Measurements from ENCODE around the gene ABCA2. TPM values are rescaled to one million over a fixed set of nuclear protein-coding genes. Genes with fewer than 3 reads are reported as not detected.

Gene ABCA2
- total RNA-seq, 4 donors from 2014 or later = 14.1 to 20.0 (median 16.7) TPM

- DNase-seq (no peak), ATAC-seq (no peak)
- H3K27ac ChIP-seq = no peak overlapping the region
- peaks cover 0 to 3% (median 0%) of the 10 kb centered on the region in 3 donors for H3K27me3 ChIP-seq
- TF ChIP-seq CTCF (IDR thresholded peaks at IDR 0.05 in 4 of 5, conservative IDR thresholded peaks at IDR 0.05 in 1 of 5) = no peak
- no peak for TF ChIP-seq POLR2A (IDR thresholded peaks at IDR 0.05)
- no peaks in the 10 kb centered on the region for H3K4me1 ChIP-seq
- H3K9me3 ChIP-seq = no peaks in the 10 kb centered on the region
- no peaks in the 10 kb centered on the region for H3K36me3 ChIP-seq
- H3K4me3 ChIP-seq = no peak overlapping the region
- in situ Hi-C loops (cut with MboI; ENCODE audit: low sequenced_read_pairs in 4 of 4) (no loop called here), intact Hi-C loops (cut with DNase I; ENCODE audit: low total_unique reads) (no loop called here)
These were observed 67.1 kb downstream of the ABCA2 start for GRCh38 chr9:136960938-136961275.

DNA sequence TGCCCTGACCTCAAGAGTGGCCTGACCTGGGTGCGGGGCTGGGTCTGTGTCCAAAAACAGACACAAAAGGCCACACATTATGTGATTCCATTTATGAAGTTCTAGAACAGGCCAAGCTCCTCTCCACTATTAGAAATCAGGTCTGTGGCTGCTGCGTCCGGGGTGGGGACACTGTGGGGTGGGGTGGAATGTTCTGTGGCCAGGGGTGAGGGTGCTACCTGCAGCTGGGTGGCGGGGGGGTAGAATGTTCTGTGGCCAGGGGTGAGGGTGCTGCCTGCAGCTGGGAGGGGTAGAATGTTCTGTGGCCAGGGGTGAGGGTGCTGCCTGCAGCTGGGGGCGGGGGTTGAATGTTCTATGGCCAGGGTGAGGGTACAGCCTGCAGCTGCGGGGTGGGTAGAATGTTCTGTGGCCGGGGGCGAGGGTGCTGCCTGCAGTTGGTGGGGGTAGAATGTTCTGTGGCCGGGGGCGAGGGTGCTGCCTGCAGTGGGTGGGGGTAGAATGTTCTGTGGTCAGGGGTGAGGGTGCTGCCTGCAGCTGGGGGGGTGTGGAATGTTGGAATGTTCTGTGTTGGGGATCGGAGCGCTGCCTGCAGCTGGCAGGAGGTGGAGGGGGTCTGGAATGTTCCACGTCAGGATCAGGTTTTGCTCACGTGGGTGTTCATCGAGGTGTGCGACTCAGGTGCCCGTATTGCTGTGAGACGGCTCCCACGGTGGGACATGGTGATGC lies 67.7 kb downstream of the ABCA2 start:
- no peak overlapping the region for H3K27ac ChIP-seq
- H3K4me1 ChIP-seq = no peaks in the 10 kb centered on the region
- H3K36me3 ChIP-seq = no peaks in the 10 kb centered on the region
- in situ Hi-C loops (cut with MboI; ENCODE audit: low sequenced_read_pairs in 4 of 4) (no loop called here), intact Hi-C loops (cut with DNase I; ENCODE audit: low total_unique reads) (no loop called here)
- no peak overlapping the region for H3K4me3 ChIP-seq
- H3K27me3 ChIP-seq = no peaks in the 10 kb centered on the region
- ATAC-seq (no peak), DNase-seq (no peak)
- H3K9me3 ChIP-seq = no peaks in the 10 kb centered on the region
- TF ChIP-seq CTCF (IDR thresholded peaks at IDR 0.05 in 4 of 5, conservative IDR thresholded peaks at IDR 0.05 in 1 of 5) = no peak
- TF ChIP-seq POLR2A (IDR thresholded peaks at IDR 0.05) = no peak

DNA sequence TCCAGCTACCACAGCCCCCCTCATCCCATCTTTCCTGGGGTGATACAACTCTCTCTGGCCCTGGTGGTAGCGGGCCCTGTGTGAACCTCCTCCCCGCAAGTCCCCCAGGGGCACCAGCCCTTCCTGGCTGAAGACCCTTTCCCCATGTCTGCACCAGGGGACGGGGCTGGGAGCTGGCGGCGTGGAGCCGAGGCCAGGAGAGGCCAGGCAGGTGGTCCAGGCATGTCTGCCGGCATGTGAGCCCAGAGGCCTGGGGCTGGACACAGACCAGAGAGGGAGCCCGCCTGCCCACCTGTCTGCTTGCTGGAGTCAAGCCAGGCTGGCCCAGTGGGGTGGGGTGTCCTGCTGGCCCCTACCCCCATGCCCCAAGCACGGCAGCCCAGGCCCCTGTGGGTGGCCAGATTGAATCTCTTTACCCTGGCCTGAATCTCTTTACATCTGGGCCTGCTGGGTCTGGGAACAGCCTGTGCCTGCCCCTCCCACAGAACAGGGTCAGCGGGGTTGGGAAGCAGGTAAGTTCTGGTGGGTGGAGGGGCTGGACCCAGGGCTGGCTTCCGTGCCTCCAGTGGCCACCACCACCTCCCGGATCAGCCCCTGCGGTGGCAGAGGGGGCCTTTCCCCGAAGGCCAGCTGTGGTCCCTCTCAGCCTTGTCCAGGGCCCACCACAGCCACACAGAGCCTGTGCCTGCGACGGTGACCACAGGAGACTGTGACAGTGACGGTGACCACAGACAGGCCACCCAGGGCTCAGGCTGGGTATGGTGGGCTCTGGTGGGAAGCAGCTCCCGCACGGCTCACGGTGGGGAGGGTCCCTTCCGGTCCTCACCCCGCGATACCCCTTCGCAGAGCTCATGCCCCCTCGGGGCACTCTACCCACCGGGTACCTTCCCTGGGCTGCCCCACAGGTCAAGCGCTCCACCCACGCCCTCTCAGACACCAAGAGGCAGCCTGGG lies 68.9 kb downstream of the ABCA2 start:
- Histone ChIP-seq H3K27ac (no peak overlapping the region), H3K36me3 (no peaks in the 10 kb centered on the region), H3K9me3 (no peaks in the 10 kb centered on the region), H3K4me1 (no peaks in the 10 kb centered on the region), H3K27me3 (no peaks in the 10 kb centered on the region), H3K4me3 (no peak overlapping the region)
- no peak for DNase-seq
- ATAC-seq = no peak
- in situ Hi-C loops (cut with MboI; ENCODE audit: low sequenced_read_pairs in 4 of 4) = no loop called here
- intact Hi-C loops (cut with DNase I; ENCODE audit: low total_unique reads) = no loop called here
- TF ChIP-seq CTCF (IDR thresholded peaks at IDR 0.05 in 4 of 5, conservative IDR thresholded peaks at IDR 0.05 in 1 of 5) (no peak), POLR2A (IDR thresholded peaks at IDR 0.05) (no peak)

DNA sequence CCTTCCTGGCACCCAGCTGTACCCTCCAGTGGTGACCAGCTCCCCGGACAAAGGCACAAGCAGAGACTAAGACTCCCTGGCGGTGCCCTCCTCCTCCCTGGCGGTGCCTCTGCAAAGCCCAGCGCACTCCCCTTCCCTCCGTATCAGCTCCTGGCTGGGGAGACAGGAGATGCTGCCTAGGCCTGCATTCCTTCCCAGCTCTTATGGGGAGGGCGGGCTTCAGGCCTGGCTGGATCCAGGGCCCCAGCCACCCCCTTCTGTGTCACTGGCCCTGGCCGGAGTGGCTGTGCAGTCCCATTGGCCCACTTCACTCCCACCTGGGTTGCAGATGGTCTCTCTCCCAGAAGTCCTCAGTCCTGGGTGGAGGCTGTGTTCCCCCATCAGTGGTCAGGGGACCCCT lies 69.6 kb downstream of the ABCA2 start:
- in situ Hi-C loops (cut with MboI; ENCODE audit: low sequenced_read_pairs in 4 of 4) = no loop called here
- TF ChIP-seq POLR2A (IDR thresholded peaks at IDR 0.05) = no peak
- no peak for TF ChIP-seq CTCF (IDR thresholded peaks at IDR 0.05 in 4 of 5, conservative IDR thresholded peaks at IDR 0.05 in 1 of 5)

More for the DNA sequence above, 69.6 kb downstream of the ABCA2 start:
- ATAC-seq = no peak
- no peak for DNase-seq
- H3K9me3 ChIP-seq = no peaks in the 10 kb centered on the region
- no peaks in the 10 kb centered on the region for H3K27me3 ChIP-seq
- no peaks in the 10 kb centered on the region for H3K4me1 ChIP-seq
- H3K27ac ChIP-seq = no peak overlapping the region
- no peaks in the 10 kb centered on the region for H3K36me3 ChIP-seq
- intact Hi-C loops (cut with DNase I; ENCODE audit: low total_unique reads) = no loop called here
- H3K4me3 ChIP-seq = no peak overlapping the region
